NOMO-1 (cell line): ENCODE measurements around the gene TBC1D23.
"Not testable (repeated sequence)": the region's sequence is repeated elsewhere in the genome, so short reads cannot be mapped to it uniquely, and the experiment has no call there.

Experiments used
- DNase-seq, 2 experiments: peaks; one replicate each; lab custom pipeline; 2025; ENCODE audit not compliant: unreplicated experiment in 2 of 2; lab: John Stamatoyannopoulos, UW

TBC1D23 gene

DNA sequence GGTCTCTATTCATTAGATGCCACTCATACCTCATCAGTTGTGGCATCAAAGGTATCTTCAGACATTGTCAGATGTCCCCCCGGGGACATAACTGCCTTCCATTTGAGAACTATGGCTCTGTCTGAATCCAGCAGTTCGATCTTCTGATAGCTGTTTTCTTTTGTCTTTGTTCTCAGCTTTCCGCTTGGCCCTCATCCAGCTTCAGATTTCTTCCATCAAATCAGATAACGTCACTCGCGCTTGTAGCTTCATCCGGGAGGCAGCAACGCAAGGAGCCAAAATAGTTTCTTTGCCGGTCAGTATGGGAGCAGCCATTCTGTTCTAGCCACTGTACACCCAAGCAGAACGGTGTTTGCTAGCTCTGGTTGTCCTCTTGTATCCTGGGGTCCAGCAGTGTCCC lies 78.1 kb downstream of the TBC1D23 start:
- DNase-seq: no peak

DNA sequence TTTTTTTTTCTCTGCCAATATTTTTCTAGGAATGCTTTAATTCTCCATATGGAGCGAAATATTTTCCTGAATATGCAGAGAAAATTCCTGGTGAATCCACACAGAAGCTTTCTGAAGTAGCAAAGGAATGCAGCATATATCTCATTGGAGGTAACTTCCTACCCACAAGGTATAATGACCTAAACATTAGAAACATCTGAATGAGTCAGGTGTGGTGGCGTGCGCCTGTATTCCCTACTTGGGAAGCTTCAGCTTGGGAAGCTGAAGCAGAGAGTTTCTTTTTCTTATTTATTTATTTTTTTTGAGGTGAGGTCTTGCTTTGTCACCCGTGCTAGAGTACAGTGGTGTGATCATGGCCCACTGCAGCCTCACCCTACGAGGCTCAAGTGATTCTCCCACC lies 79.0 kb downstream of the TBC1D23 start:
- DNase-seq: no peak

DNA sequence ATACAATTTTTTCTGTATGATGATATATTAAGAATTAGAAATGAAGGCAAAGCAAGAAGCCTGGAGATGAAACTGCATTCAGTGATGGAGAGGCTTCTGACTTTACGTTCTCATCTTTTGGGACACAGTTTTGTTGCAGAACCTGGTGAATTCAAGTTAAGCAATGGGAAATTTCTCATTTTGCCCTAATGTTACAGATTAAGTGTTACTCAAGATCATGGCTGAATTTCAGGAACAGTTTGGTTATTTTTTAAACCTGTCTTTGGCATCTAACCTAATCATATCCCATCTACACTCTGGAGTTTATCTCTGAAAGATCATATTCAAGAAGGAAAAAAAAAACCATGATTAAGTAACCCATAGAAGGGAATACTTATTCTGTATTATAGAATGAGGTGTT lies 79.7 kb downstream of the TBC1D23 start:
- DNase-seq: no peak

DNA sequence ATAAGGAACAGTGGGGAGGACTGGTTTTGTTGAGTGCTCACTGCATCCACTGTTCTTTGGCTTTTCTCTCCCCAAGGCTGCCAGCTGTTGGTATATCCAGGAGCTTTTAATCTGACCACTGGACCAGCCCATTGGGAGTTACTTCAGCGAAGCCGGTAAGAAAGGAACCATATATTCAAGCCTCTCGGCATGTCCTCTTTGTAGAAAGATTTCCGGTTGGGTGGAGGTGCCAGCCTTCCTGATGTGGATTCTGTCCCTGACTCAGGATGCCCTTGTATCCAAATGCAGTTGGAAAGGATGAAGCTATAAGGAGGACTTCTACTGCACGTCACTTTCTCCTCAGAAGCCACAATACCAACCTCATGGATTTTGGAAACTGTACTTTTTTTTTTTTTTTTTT lies 87.9 kb downstream of the TBC1D23 start:
- no peak for DNase-seq

DNA sequence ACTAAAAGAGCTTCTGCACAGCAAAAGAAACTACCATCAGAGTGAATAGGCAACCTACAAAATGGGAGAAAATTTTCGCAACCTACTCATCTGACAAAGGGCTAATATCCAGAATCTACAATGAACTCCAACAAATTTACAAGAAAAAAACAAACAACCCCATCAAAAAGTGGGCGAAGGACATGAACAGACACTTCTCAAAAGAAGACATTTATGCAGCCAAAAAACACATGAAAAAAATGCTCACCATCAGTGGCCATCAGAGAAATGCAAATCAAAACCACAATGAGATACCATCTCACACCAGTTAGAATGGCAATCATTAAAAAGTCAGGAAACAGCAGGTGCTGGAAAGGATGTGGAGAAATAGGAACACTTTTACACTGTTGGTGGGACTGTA lies 91.0 kb downstream of the TBC1D23 start:
- not testable (repeated sequence) for DNase-seq

DNA sequence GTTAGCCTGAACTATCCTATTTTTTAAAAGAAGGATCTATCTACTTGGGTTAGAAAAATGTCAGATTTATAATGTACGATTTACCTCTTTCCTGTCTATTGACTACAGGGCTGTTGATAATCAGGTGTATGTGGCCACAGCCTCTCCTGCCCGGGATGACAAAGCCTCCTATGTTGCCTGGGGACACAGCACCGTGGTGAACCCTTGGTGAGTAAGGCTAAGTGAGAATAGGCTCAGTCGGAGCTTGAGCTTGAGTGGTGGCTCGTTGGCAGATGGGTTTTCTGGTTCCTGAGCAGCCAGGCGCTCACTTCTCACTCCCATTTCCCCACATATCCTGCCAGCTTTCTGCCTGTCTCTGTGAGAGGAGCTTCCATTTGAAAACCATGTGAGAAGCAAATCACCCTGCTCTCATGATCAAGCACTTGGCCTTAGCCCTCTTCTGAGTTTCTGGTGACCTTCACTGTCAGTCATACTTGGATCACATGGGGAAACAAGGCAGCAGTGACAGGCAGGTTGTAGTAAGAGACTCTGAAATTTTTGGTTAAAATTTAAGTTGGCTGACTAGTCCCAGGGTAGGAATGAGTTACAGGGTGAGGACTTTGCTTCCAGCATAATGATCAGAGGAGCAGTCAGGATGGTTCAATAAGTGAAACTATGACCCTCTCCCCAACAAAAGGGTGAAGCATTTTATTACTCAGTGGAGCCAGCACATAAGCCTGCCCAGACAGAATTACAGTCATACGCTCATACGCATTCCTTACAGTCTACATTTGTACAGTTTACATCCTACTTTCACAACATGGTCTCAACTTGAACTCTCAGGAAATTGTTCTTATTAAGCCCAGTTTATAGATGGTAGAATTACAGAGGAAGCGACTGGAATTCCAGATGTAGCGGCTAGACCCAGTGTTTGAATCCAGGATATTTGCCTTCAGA lies 91.8 kb downstream of the TBC1D23 start:
- DNase-seq: no peak

DNA sequence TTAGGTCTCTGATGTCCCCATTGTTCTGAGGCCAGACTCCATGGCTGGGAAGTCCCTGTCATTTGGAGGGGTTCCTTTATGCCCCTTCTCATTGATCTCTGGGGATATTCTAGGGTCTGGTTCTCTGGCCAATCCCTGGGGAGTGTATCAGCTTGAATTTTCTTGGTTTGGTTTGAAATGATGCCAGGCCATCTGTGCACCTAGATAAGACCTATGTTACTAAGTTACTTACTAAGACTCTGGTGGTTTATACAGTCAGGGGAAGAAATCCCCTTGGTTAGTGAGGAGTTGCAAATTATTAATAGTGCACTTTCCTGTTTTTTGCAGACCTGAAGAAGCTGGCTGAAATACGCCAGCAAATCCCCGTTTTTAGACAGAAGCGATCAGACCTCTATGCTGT lies 94.1 kb downstream of the TBC1D23 start:
- DNase-seq: no peak

DNA sequence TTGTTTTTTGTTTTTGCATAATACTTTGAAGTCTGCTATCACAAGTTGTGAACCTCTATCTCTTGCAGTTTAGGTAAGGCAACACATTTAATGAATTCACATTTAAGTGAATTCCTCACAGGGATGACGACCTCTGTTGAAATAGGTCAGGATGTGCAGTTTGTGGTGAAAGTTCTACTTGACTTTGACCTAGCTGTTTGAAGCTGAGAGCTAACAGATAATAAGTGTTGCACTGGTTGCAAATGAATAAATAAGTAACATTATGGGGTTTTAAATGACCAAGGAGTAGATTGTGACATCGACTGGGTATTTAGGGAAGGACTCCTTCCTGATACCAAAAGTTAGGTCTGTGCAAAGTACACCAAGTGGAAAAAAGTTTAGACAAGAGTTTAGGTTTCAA lies 97.6 kb downstream of the TBC1D23 start:
- DNase-seq: no peak

DNA sequence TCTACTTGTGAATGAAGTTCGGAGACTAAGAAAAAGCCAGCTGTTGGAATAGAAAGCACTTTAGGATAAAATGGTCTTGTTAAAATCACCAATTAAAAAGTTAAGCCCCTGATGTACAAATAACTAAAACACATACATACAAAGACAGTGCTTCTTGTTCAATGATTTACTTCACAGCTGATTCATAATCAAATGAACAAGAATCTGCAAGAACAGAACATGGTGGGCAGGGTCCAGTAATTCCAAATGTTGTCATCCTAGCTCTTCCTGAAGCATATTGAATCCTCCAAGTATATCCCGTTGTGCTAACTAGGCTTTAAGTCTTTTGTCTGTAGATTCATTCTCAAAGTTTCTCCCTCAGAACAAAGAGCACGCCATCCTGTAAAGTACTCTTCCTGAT lies 98.2 kb downstream of the TBC1D23 start:
- no peak for DNase-seq

DNA sequence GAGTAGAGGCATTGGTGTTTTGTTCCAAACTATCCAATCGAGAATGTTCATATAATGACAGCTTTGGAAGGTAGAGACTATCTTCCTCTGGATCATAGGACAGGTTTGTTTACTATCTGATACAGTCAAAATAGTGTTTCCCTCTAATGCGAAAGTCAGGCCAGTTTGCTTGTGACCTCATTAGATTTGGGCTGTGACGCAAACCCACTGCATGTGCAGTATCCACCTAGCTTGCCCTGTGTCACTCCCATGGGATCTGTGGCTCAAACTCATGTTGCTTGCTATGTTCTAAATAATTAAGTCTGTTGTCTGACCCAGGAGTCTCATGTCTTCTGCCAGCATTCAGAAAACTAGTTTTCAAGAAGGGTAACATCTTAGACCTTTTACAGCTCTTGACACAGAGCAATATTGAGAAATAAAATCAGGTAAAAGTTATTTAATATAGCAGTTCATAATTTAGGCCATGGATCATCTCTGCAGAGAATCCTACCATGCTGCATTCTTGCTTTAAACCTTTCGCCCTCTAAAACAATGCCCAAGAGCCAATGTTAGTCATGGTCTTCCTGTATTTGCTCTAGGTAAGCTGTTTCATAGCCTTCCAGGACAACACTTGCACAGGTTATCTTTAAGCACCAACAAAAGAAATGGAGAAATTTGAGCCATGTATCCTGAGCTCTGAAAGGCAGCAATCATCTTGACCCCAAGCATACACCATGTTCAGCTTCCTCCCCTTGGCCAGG lies 100.1 kb downstream of the TBC1D23 start:
- DNase-seq: no peak

DNA sequence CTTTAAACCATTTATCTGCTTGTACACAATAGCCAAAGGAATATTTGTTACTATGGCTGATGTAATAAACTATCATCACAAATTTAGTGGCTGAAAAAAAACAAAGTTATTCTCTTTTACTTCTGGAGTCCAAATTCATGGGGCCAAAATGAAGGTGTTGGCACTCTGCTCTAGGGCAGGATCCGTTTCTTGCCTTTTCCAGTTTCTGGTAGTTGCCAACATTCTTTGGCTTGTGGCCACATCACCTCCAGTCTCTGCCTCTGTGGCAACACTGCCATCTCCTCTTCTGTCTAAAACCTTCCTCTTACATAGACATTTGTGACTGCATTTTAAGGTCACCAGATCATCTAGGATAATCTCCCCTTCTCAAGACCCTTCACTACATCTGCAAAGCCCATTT lies 101.1 kb downstream of the TBC1D23 start:
- DNase-seq: no peak

DNA sequence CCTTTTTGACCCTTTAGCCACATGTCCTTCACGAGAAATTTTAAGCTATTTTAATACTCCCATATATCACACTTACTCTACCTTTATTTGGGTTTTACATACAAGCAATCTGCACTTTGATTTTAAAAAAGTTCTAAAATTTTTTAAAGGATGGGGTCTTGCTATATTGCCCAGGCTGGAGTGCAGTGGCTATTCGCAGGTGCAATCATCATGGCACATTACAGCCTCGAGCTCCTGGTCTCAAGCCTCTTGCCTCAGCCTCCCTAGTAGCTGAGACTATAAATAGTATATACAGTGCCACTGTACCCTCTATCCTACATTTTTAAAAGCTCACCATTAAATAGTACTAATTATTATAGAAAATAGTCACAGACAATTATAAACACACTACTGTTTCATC lies 103.6 kb downstream of the TBC1D23 start:
- DNase-seq: no peak

DNA sequence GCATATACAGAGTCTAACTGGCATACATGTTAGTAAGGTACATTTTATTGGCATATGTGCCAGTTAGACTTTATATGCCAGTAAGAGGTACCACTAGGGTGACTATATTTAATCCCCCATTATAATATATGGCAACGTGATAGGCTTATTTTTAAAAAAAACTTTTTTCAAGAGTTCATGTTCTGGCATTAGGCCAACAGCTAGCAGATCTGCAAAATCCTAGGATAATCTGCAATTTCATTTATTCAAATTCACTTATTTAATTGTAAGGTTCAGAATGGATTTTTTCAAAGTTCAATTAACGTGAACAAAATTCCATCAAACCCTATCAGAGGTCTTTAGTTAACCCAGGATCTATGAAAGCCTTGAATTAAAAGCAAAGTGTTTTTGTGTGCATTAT lies 105.6 kb downstream of the TBC1D23 start:
- DNase-seq: no peak

DNA sequence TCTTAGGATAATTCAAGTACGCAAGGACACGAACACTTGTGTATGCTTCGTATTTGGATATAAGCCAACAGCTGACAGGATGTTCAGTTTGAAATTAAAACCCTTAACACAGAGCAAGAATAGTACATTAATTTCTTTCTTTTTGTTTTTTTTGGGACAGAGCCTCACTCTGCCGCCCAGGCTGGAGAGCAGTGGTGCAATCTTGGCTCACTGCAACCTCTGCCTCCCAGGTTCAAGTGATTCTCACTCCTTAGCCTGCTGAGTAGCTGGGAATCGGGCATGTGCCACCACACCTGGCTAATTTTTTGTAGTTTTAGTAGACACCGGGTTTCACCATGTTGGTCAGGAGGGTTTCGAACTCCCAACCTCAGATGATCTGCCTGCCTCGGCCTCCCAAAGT lies 107.6 kb downstream of the TBC1D23 start:
- DNase-seq: no peak

DNA sequence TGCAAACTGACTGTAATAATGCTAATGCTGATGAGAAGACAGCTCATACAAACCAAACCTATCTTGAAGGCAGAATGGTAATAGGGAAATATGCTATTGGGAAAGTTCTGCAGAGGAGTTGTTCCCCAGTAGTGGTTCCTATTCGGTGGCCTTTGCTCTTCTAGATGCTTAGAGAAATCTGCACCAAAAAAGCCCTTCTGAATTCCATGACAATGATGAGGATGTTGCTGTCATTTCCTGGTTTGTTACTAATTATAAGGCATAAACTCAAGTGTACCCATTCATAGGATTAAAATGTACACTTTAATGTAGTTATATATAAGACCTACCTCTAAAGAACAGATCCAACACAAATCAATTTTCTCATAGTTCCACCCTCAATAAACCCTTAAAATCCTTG lies 110.0 kb downstream of the TBC1D23 start:
- no peak for DNase-seq

DNA sequence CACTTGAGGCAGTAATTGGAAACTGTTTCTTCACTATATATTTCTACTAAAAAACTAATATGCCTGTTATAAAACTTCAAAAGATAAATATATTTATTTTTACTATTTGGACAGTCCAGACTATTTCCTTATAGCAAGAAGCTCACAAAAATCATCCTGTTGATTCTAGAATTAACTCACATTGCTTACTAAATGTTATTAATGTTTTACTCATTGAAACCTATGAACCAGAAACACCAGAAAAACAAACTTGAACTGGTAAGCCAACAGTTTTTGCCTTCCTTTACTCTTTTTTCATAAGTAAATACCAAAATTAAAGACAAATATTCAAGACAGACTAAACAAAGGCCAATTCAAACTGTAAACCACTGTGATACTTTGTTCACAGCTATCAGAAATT lies 113.7 kb downstream of the TBC1D23 start:
- no peak for DNase-seq
